ENCODE results near the gene MYRF. TPM values are rescaled to one million over a fixed set of nuclear protein-coding genes. Genes with fewer than 3 reads are reported as not detected.

The MYRF gene
- total RNA-seq, 2 donors from 2014 or later = 33.2 to 47.5 TPM

- no peak for DNase-seq
- Histone ChIP-seq H3K4me3 (no peak overlapping the region), H3K9me3 (no peaks in the 10 kb centered on the region), H3K4me1 (peaks cover 35% of the 10 kb centered on the region), H3K36me3 (replicated peaks in 1 of 2; ENCODE audit: insufficient read depth in 1 of 2, low read depth in 2 of 2) (peaks cover 0 to 16% of the 10 kb centered on the region in 2 donors), H3K27me3 (no peaks in the 10 kb centered on the region), H3K27ac (no peak overlapping the region)
- no peak for ATAC-seq
- intact Hi-C loops (cut with DNase I) = no loop called here
- WGBS, 2 donors = 62 to 71% methylated on average over 3 of the region's 3 CpGs
- TF ChIP-seq CTCF (IDR thresholded peaks at IDR 0.05) (no peak), POLR2A (IDR thresholded peaks at IDR 0.05) (no peak)
Measured at GRCh38 chr11:61793829-61794204, 41.4 kb downstream of the MYRF start.

- intact Hi-C loops (cut with DNase I) = no loop called here
Measured at GRCh38 chr11:61794579-61794978, 42.1 kb downstream of the MYRF start.

GRCh38 chr11:61795459-61795858 is 43.0 kb downstream of the MYRF start:
- intact Hi-C loops (cut with DNase I) = no loop called here
- Histone ChIP-seq H3K4me3 (no peak overlapping the region), H3K27ac (no peak overlapping the region), H3K27me3 (no peaks in the 10 kb centered on the region), H3K9me3 (no peaks in the 10 kb centered on the region), H3K4me1 (peaks cover 27% of the 10 kb centered on the region), H3K36me3 (replicated peaks in 1 of 2; ENCODE audit: insufficient read depth in 1 of 2, low read depth in 2 of 2) (peaks cover 0 to 5% of the 10 kb centered on the region in 2 donors)
- no peak for ATAC-seq
- 73 to 77% methylated on average over 10 to 12 of the region's 12 CpGs for WGBS, 2 donors
- DNase-seq = no peak
- TF ChIP-seq POLR2A (IDR thresholded peaks at IDR 0.05) (no peak), CTCF (IDR thresholded peaks at IDR 0.05) (no peak)

More at GRCh38 chr11:61794579-61794978, 42.1 kb downstream of the MYRF start:
- no peaks in the 10 kb centered on the region for H3K9me3 ChIP-seq
- no peaks in the 10 kb centered on the region for H3K27me3 ChIP-seq
- ATAC-seq (no peak), DNase-seq (no peak)
- H3K4me3 ChIP-seq = no peak overlapping the region
- 79 to 87% methylated on average over 4 of the region's 4 CpGs for WGBS, 2 donors
- no peak for TF ChIP-seq POLR2A (IDR thresholded peaks at IDR 0.05)
- TF ChIP-seq CTCF (IDR thresholded peaks at IDR 0.05) = no peak
- peaks cover 0 to 10% of the 10 kb centered on the region in 2 donors for H3K36me3 ChIP-seq (replicated peaks in 1 of 2; ENCODE audit: insufficient read depth in 1 of 2, low read depth in 2 of 2)
- no peak overlapping the region for H3K27ac ChIP-seq
- H3K4me1 ChIP-seq = peaks cover 31% of the 10 kb centered on the region

DNA sequence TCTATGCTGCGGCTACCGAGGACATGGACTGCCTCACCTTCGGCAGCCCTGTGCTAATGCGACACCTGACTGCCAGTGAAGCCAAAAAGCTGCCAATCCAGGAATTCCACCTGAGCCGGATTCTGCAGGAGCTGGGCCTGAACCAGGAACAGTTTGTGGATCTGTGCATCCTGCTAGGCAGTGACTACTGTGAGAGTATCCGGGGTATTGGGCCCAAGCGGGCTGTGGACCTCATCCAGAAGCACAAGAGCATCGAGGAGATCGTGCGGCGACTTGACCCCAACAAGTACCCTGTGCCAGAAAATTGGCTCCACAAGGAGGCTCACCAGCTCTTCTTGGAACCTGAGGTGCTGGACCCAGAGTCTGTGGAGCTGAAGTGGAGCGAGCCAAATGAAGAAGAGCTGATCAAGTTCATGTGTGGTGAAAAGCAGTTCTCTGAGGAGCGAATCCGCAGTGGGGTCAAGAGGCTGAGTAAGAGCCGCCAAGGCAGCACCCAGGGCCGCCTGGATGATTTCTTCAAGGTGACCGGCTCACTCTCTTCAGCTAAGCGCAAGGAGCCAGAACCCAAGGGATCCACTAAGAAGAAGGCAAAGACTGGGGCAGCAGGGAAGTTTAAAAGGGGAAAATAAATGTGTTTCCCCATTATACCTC is 43.6 kb downstream of the MYRF start:
- no peaks in the 10 kb centered on the region for H3K27me3 ChIP-seq
- H3K4me3 ChIP-seq = no peak overlapping the region
- peaks cover 25% of the 10 kb centered on the region for H3K4me1 ChIP-seq
- WGBS, 2 donors = 86 to 87% methylated on average over 9 to 18 of the region's 18 CpGs
- no peak overlapping the region for H3K27ac ChIP-seq
- H3K36me3 ChIP-seq (replicated peaks in 1 of 2; ENCODE audit: insufficient read depth in 1 of 2, low read depth in 2 of 2) = peaks cover 0 to 5% of the 10 kb centered on the region in 2 donors
- TF ChIP-seq CTCF (IDR thresholded peaks at IDR 0.05) (no peak), POLR2A (IDR thresholded peaks at IDR 0.05) (no peak)
- H3K9me3 ChIP-seq = no peaks in the 10 kb centered on the region
- intact Hi-C loops (cut with DNase I) = no loop called here
- DNase-seq = no peak
- ATAC-seq = no peak
